Activated T-helper 17 cell treated with anti-CD3 and anti-CD28 coated beads, Interleukin-2, amount 50 U/mL, for 72 hours (primary cell): Measurements from ENCODE around the gene LBR. TPM values are rescaled to one million over a fixed set of nuclear protein-coding genes. Genes with fewer than 3 reads are reported as not detected.

Experiments
- ATAC-seq: fragments of 150-1000 bp; cut with Tn5 transposase; replicated peaks from 2 replicates; pipeline ENCODE4 v1.10.0; 2021; ENCODE audit warnings: mild to moderate bottlenecking, moderate library complexity
- H3K27ac Mint-ChIP-seq: one replicate; pipeline ENCODE4 v1.8.0; 2022; ENCODE audit warnings: mixed read lengths
- H3K27me3 Mint-ChIP-seq: one replicate; pipeline ENCODE4 v1.8.0; 2022; ENCODE audit warnings: mixed read lengths
- H3K36me3 Mint-ChIP-seq: one replicate; pipeline ENCODE4 v1.8.0; 2022; ENCODE audit warnings: low read depth, mild to moderate bottlenecking, mixed read lengths
- H3K4me1 Mint-ChIP-seq: one replicate; pipeline ENCODE4 v1.8.0; 2022; ENCODE audit warnings: mixed read lengths
- H3K4me3 Mint-ChIP-seq: one replicate; pipeline ENCODE4 v1.8.0; 2022; ENCODE audit warnings: mild to moderate bottlenecking, mixed read lengths
- H3K9me3 Mint-ChIP-seq: one replicate; pipeline ENCODE4 v1.8.0; 2022; ENCODE audit warnings: mixed read lengths
- total RNA-seq, 2 donors: library from RNA; stranded (reverse); gene quantifications; one replicate each; pipeline ENCODE4 v1.2.3, GENCODE V29; 2022

The LBR gene
- total RNA-seq, 2 donors from 2014 or later, result 123 to 184 TPM

GRCh38 chr1:225441314-225442122 is 13.7 kb upstream of the LBR start:
- H3K9me3 Mint-ChIP-seq, result no peaks in the 10 kb centered on the region
- H3K36me3 Mint-ChIP-seq, result peaks cover 5% of the 10 kb centered on the region
- peak overlapping the region; percentile 74 for H3K27ac Mint-ChIP-seq
- peak overlapping the region; percentile 68 for H3K4me3 Mint-ChIP-seq
- H3K27me3 Mint-ChIP-seq, result no peaks in the 10 kb centered on the region
- ATAC-seq, result no peak
- peaks cover 20% of the 10 kb centered on the region for H3K4me1 Mint-ChIP-seq

GRCh38 chr1:225440380-225441221 is 12.8 kb upstream of the LBR start:
- H3K36me3 Mint-ChIP-seq, result peaks cover 5% of the 10 kb centered on the region

GRCh38 chr1:225437710-225438437 is 10.0 kb upstream of the LBR start:
- Mint-ChIP-seq H3K27me3 (no peaks in the 10 kb centered on the region), H3K4me1 (peaks cover 2% of the 10 kb centered on the region), H3K4me3 (no peak overlapping the region), H3K36me3 (no peaks in the 10 kb centered on the region), H3K27ac (peak overlapping the region; percentile 22), H3K9me3 (no peaks in the 10 kb centered on the region)
- ATAC-seq, result no peak

More at GRCh38 chr1:225440380-225441221, 12.8 kb upstream of the LBR start:
- no peaks in the 10 kb centered on the region for H3K9me3 Mint-ChIP-seq
- no peak overlapping the region for H3K27ac Mint-ChIP-seq
- no peak overlapping the region for H3K4me3 Mint-ChIP-seq
- H3K4me1 Mint-ChIP-seq, result peaks cover 17% of the 10 kb centered on the region
- no peak for ATAC-seq
- H3K27me3 Mint-ChIP-seq, result no peaks in the 10 kb centered on the region

GRCh38 chr1:225435957-225436392 is 8.1 kb upstream of the LBR start:
- no peak overlapping the region for H3K4me3 Mint-ChIP-seq
- no peak for ATAC-seq
- H3K27me3 Mint-ChIP-seq, result no peaks in the 10 kb centered on the region
- no peaks in the 10 kb centered on the region for H3K9me3 Mint-ChIP-seq
- no peaks in the 10 kb centered on the region for H3K4me1 Mint-ChIP-seq
- peak overlapping the region; percentile 8 for H3K27ac Mint-ChIP-seq
- no peaks in the 10 kb centered on the region for H3K36me3 Mint-ChIP-seq

GRCh38 chr1:225435487-225435886 is 7.6 kb upstream of the LBR start:
- ATAC-seq, result no peak
- Mint-ChIP-seq H3K36me3 (no peaks in the 10 kb centered on the region), H3K9me3 (no peaks in the 10 kb centered on the region), H3K27me3 (no peaks in the 10 kb centered on the region), H3K27ac (peak overlapping the region; percentile 8), H3K4me1 (no peaks in the 10 kb centered on the region), H3K4me3 (no peak overlapping the region)

- Mint-ChIP-seq H3K9me3 (no peaks in the 10 kb centered on the region), H3K27me3 (no peaks in the 10 kb centered on the region), H3K27ac (no peak overlapping the region), H3K4me3 (no peak overlapping the region), H3K4me1 (peaks cover 4% of the 10 kb centered on the region), H3K36me3 (no peaks in the 10 kb centered on the region)
- no peak for ATAC-seq
Observed at GRCh38 chr1:225435076-225435475, 7.2 kb upstream of the LBR start.

- no peaks in the 10 kb centered on the region for H3K36me3 Mint-ChIP-seq
- peaks cover 4% of the 10 kb centered on the region for H3K4me1 Mint-ChIP-seq
- no peak overlapping the region for H3K4me3 Mint-ChIP-seq
- no peaks in the 10 kb centered on the region for H3K27me3 Mint-ChIP-seq
- ATAC-seq, result no peak
- no peaks in the 10 kb centered on the region for H3K9me3 Mint-ChIP-seq
- no peak overlapping the region for H3K27ac Mint-ChIP-seq
Observed at GRCh38 chr1:225434046-225434445, 6.2 kb upstream of the LBR start.

- Mint-ChIP-seq H3K27me3 (no peaks in the 10 kb centered on the region), H3K36me3 (peaks cover 5% of the 10 kb centered on the region), H3K27ac (no peak overlapping the region), H3K9me3 (no peaks in the 10 kb centered on the region), H3K4me1 (peaks cover 4% of the 10 kb centered on the region), H3K4me3 (no peak overlapping the region)
- no peak for ATAC-seq
Observed at GRCh38 chr1:225431081-225431863, 3.4 kb upstream of the LBR start.

- Mint-ChIP-seq H3K27me3 (no peaks in the 10 kb centered on the region), H3K4me1 (peaks cover 9% of the 10 kb centered on the region), H3K9me3 (no peaks in the 10 kb centered on the region), H3K36me3 (peaks cover 6% of the 10 kb centered on the region), H3K4me3 (peak overlapping the region; percentile 36), H3K27ac (no peak overlapping the region)
- no peak for ATAC-seq
Observed at GRCh38 chr1:225430301-225430700, 2.5 kb upstream of the LBR start.

GRCh38 chr1:225428881-225429455 is 1.1 kb upstream of the LBR start:
- H3K9me3 Mint-ChIP-seq, result no peaks in the 10 kb centered on the region
- H3K4me3 Mint-ChIP-seq, result peak overlapping the region; percentile 84
- peaks cover 17% of the 10 kb centered on the region for H3K4me1 Mint-ChIP-seq
- ATAC-seq, result no peak
- peaks cover 8% of the 10 kb centered on the region for H3K36me3 Mint-ChIP-seq
- peak overlapping the region; percentile 88 for H3K27ac Mint-ChIP-seq
- H3K27me3 Mint-ChIP-seq, result no peaks in the 10 kb centered on the region

- peak; percentile 93 for ATAC-seq
- Mint-ChIP-seq H3K27me3 (no peaks in the 10 kb centered on the region), H3K27ac (peak overlapping the region; percentile 88), H3K4me3 (peak overlapping the region; percentile 84), H3K9me3 (no peaks in the 10 kb centered on the region), H3K36me3 (peaks cover 15% of the 10 kb centered on the region), H3K4me1 (peaks cover 24% of the 10 kb centered on the region)
Observed at GRCh38 chr1:225428068-225428880, 436 bp upstream of the LBR start.

GRCh38 chr1:225426395-225427234 is 1.2 kb downstream of the LBR start:
- peak; percentile 11 for ATAC-seq
- Mint-ChIP-seq H3K27ac (peak overlapping the region; percentile 49), H3K9me3 (no peaks in the 10 kb centered on the region), H3K27me3 (no peaks in the 10 kb centered on the region), H3K4me3 (peak overlapping the region; percentile 88), H3K36me3 (peaks cover 31% of the 10 kb centered on the region), H3K4me1 (peaks cover 39% of the 10 kb centered on the region)
